Posterior cingulate gyrus (tissue), 11 donors: ENCODE data around the gene CDK3.

Source experiments
- DNase-seq, 10 donors: peaks; one replicate each; pipeline versions ENCODE4 v3.0.0 to v3.0.0-alpha.2; 2020 to 2021; ENCODE audit warnings: mixed read lengths in 3 of 10
- intact Hi-C: fragments of 100-400 bp; cut with DNase I; formaldehyde crosslinking; loops from one replicate; pipeline ENCODE4 v1.15.1; 2023

Gene CDK3

GRCh38 chr17:75985986-75986385 is 14.7 kb upstream of the CDK3 start:
- DNase-seq, result no peak
- intact Hi-C loops, result no loop called here

- peak in 1 of 10 donors; percentile 8 for DNase-seq
- intact Hi-C loops, result no loop called here
These were observed 13.6 kb upstream of the CDK3 start for GRCh38 chr17:75987041-75987440.

- peak in 3 of 10 donors; percentile 28 to 40 (median 35) for DNase-seq
- intact Hi-C loops, result no loop called here
These were observed 9.3 kb upstream of the CDK3 start for GRCh38 chr17:75991396-75991795.

- intact Hi-C loops, result no loop called here
- peak in 3 of 10 donors; percentile 6 to 44 (median 29) for DNase-seq
These were observed 5.8 kb upstream of the CDK3 start for GRCh38 chr17:75994802-75995370.

- intact Hi-C loops, result no loop called here
- peak in 3 of 10 donors; percentile 24 to 39 (median 36) for DNase-seq
These were observed 5.2 kb upstream of the CDK3 start for GRCh38 chr17:75995385-75995925.

GRCh38 chr17:75996665-75997590 is 3.7 kb upstream of the CDK3 start:
- peak in 3 of 10 donors; percentile 74 to 83 (median 82) for DNase-seq
- intact Hi-C loops, result no loop called here

- peak in 2 of 10 donors; percentile 39 to 67 for DNase-seq
These were observed 2.3 kb upstream of the CDK3 start for GRCh38 chr17:75998327-75998795.

GRCh38 chr17:76000016-76000754 is 470 bp upstream of the CDK3 start:
- intact Hi-C loops, result no loop called here
- DNase-seq, result peak in 4 of 10 donors; percentile 22 to 89 (median 54)

More at GRCh38 chr17:75998327-75998795, 2.3 kb upstream of the CDK3 start:
- intact Hi-C loops, result no loop called here

- intact Hi-C loops, result no loop called here
- peak in 1 of 10 donors; percentile 76 for DNase-seq
These were observed 1.4 kb downstream of the CDK3 start for GRCh38 chr17:76002100-76002499.

- no peak for DNase-seq
- intact Hi-C loops, result loop anchor here (2.0 kb wide), 1 partner anchor 25 kb away; the partner anchor contains the start of genes ACOX1 and TEN1
These were observed 3.3 kb downstream of the CDK3 start for GRCh38 chr17:76003915-76004314.

- DNase-seq, result peak in 1 of 10 donors; percentile 50
These were observed 4.2 kb downstream of the CDK3 start for GRCh38 chr17:76004750-76005262.

GRCh38 chr17:76005263-76006149 is 4.9 kb downstream of the CDK3 start:
- DNase-seq, result peak in 8 of 10 donors; percentile 52 to 87 (median 83)
- intact Hi-C loops, result loop anchor here (1.0 to 2.0 kb wide), 2 partner anchors 27 to 100 kb away; partner anchors contain the start of genes ACOX1 and TEN1

More at GRCh38 chr17:76004750-76005262, 4.2 kb downstream of the CDK3 start:
- intact Hi-C loops, result loop anchor here (1.0 to 2.0 kb wide), 2 partner anchors 26 to 100 kb away; partner anchors contain the start of genes ACOX1 and TEN1

- intact Hi-C loops, result no loop called here
- DNase-seq, result peak in 1 of 10 donors; percentile 74
These were observed 6.6 kb downstream of the CDK3 start for GRCh38 chr17:76007131-76007849.

- intact Hi-C loops, result no loop called here
These were observed 7.2 kb downstream of the CDK3 start for GRCh38 chr17:76007850-76008165.

GRCh38 chr17:76008208-76008607 is 7.6 kb downstream of the CDK3 start:
- DNase-seq, result peak in 1 of 10 donors; percentile 72
- intact Hi-C loops, result no loop called here

More at GRCh38 chr17:76007850-76008165, 7.2 kb downstream of the CDK3 start:
- peak in 2 of 10 donors; percentile 78 to 79 for DNase-seq

GRCh38 chr17:76008630-76009425 is 8.2 kb downstream of the CDK3 start:
- intact Hi-C loops, result no loop called here
- DNase-seq, result peak in 1 of 10 donors; percentile 84

GRCh38 chr17:76009447-76009846 is 8.8 kb downstream of the CDK3 start:
- peak in 1 of 10 donors; percentile 70 for DNase-seq
- intact Hi-C loops, result no loop called here
